ENCODE measurements around the gene ACOT8.
A peak's percentile ranks its signal among the peaks of the same experiment; 100 is the strongest.

- peak; percentile 83 for TF ChIP-seq CTCF (IDR thresholded peaks at IDR 0.05)
- TF ChIP-seq EZH2 (IDR thresholded peaks at IDR 0.05; ENCODE audit: borderline replicate concordance, insufficient read depth, low read depth, low read length, poor library complexity, severe bottlenecking), result no peak
These were observed 58.1 kb downstream of the ACOT8 start for GRCh38 chr20:45798935-45799642.

All from B cell (primary cell).